ENCODE results near the gene ERF. TPM values are rescaled to one million over a fixed set of nuclear protein-coding genes. Genes with fewer than 3 reads are reported as not detected.

ERF gene
- total and polyA plus RNA-seq, 2 of the 4 experiments (the other 2 are of a cell fraction) = 5.2 to 32.4 TPM

- ATAC-seq (ENCODE audit: low read depth) (no peak), DNase-seq (no peak)
- Histone ChIP-seq H3K56ac (ENCODE audit: extremely low read depth, insufficient read depth, low read length) (no peak overlapping the region), H4K8ac (ENCODE audit: low read depth in 2 of 2, low read length in 2 of 2) (no peak overlapping the region), H2BK20ac (ENCODE audit: low read depth, low read length) (no peak overlapping the region), H3K14ac (replicated peaks; ENCODE audit: low read depth, low read length) (no peak overlapping the region), H3K23ac (ENCODE audit: low read depth, low read length) (no peak overlapping the region), H3K79me1 (ENCODE audit: low read depth in 1 of 2, low read length in 2 of 2) (peaks cover 3 to 7% of the 10 kb centered on the region in 2 experiments; a peak in 3 of 4 replicates), H4K20me1 (ENCODE audit: insufficient read depth, low read length) (peaks cover 10% of the 10 kb centered on the region), H4K5ac (ENCODE audit: low read depth, low read length) (no peak overlapping the region), H3K9me1 (ENCODE audit: insufficient read depth, low read length) (0 out of 2 replicates have a peak, but pooled peaks cover 3% of the 10 kb centered on the region), H3K9ac (ENCODE audit: low read depth, low read length) (no peak overlapping the region), H3K4me3 (ENCODE audit: insufficient read depth, low read depth, low read length) (no peak overlapping the region), H3K27ac (ENCODE audit: insufficient read depth, low read length) (no peak overlapping the region), H2AK5ac (ENCODE audit: low read depth, low read length) (no peak overlapping the region), H3K4me2 (ENCODE audit: low read depth, low read length) (no peak overlapping the region), H3K36me3 (ENCODE audit: control insufficient read depth, insufficient read depth, low read length) (peaks cover 53% of the 10 kb centered on the region), H2AK9ac (replicated peaks; ENCODE audit: low read depth, low read length, poor library complexity) (peak overlapping the region; percentile 42), H3K4me1 (ENCODE audit: control insufficient read depth, insufficient read depth, low read length) (no peaks in the 10 kb centered on the region), H2BK15ac (ENCODE audit: low read depth, low read length) (no peak overlapping the region), H3K27me3 (ENCODE audit: control insufficient read depth, insufficient read depth, low read length) (no peaks in the 10 kb centered on the region), H3K4ac (ENCODE audit: low read depth, low read length) (no peak overlapping the region), H2BK5ac (ENCODE audit: low read depth, low read length, poor library complexity, severe bottlenecking) (no peak overlapping the region), H3K9me3 (ENCODE audit: control insufficient read depth, insufficient read depth, low read length) (no peaks in the 10 kb centered on the region), H4K91ac (ENCODE audit: insufficient read depth, low read depth, low read length) (no peak overlapping the region), H2BK120ac (ENCODE audit: low read depth, low read length) (no peak overlapping the region), H2AFZ (replicated peaks; ENCODE audit: low read length, poor library complexity) (no peak overlapping the region), H3K18ac (ENCODE audit: low read depth, low read length) (no peak overlapping the region)
- ChIA-PET POLR2A (ENCODE audit: unreplicated experiment) (no interaction called here), CTCF (no interaction called here)
- no TSS peak for BruUV-seq (replicated peaks)
- intact Hi-C loops (cut with micrococcal nuclease) (loop anchor here (5.0 kb wide), 1 partner anchor 163 kb away; the partner anchor contains the start of gene POU2F2), dilution Hi-C loops (cut with HindIII; ENCODE audit: low sequenced_read_pairs, unreplicated experiment) (no loop called here), in situ Hi-C loops (cut with MboI; ENCODE audit: low sequenced_read_pairs) (no loop called here)
- no CpG with 5 or more reads among the region's 5 CpGs for WGBS, 2 experiments (ENCODE audit: extremely low coverage in 2 of 2, insufficient read length in 1 of 2)
- TF ChIP-seq MAFK (IDR thresholded peaks at IDR 0.05; ENCODE audit: low read depth, low read length) (no peak), MXI1 (IDR thresholded peaks at IDR 0.05; ENCODE audit: borderline replicate concordance, low read depth, low read length) (no peak), RCOR1 (IDR thresholded peaks at IDR 0.05; ENCODE audit: insufficient replicate concordance, low read length) (no peak)
Measured at GRCh38 chr19:42295342-42295741, 40.4 kb upstream of the ERF start.
